Thyroid gland (tissue), 4 donors: ENCODE data around the gene LRMDA. TPM values are rescaled to one million over a fixed set of nuclear protein-coding genes. Genes with fewer than 3 reads are reported as not detected.

Experiments used
- DNase-seq, 2 donors: peaks; one replicate each; pipeline ENCODE4 v3.0.0-alpha.2; 2019
- H3K27ac ChIP-seq, 3 donors: fragments of 200-600 bp; sonication (generic); 1 replicate in 2 of 3; 2 replicates in 1 of 3; pipeline ENCODE4 v1.5.1; 2016 to 2019; ENCODE audit warnings: mild to moderate bottlenecking in 1 of 3, moderate library complexity in 1 of 3
- H3K27me3 ChIP-seq: fragments of 200-600 bp; sonication (generic); one replicate; pipeline ENCODE4 v1.5.1; 2019
- H3K36me3 ChIP-seq, 2 donors: fragments of 200-600 bp; sonication (generic); one replicate each; pipeline ENCODE4 v1.5.1; 2016 to 2019
- H3K4me1 ChIP-seq, 2 donors: fragments of 200-600 bp; sonication (generic); one replicate each; pipeline ENCODE4 v1.5.1; 2017 to 2019
- H3K4me3 ChIP-seq, 3 donors: fragments of 200-600 bp; sonication (generic); replicated peaks in 1 of 3; 1 replicate in 2 of 3; 2 replicates in 1 of 3; pipeline ENCODE4 v1.5.1; 2016; ENCODE audit warnings: mild to moderate bottlenecking in 1 of 3
- H3K9me3 ChIP-seq: fragments of 200-600 bp; sonication (generic); one replicate; pipeline ENCODE4 v1.5.1; 2017
- POLR2A ChIP-seq, 2 donors: fragments of 450-650 bp; IDR thresholded peaks; one replicate each; pipeline ENCODE4 v1.6.1; 2017; ENCODE audit warnings: antibody characterized with exemption in 2 of 2, mild to moderate bottlenecking in 2 of 2, moderate library complexity in 1 of 2
- WGBS, 2 donors: methylation state at CpG; one replicate each; pipeline ENCODE4 v1.1.5; 2017; 5-methylcytosine and 5-hydroxymethylcytosine counted together
- intact Hi-C: fragments of 100-400 bp; cut with DNase I; formaldehyde crosslinking; loops from one replicate; pipeline ENCODE4 v1.15.1; 2023
- total RNA-seq, 4 donors: library from RNA; depleted of rRNA; stranded (reverse); fragments of >200 nt; gene quantifications; one replicate each; pipeline ENCODE4 v1.2.3, GENCODE V29; 2016
- TF ChIP-seq, protein P1 (sequence below), 6 experiments: fragments of 200-600 bp in 3 of 6; fragments of 450-650 bp in 3 of 6; sonication (generic) in 3 of 6; IDR thresholded peaks; one replicate each; pipeline ENCODE4 v1.5.1; 2016 to 2019; ENCODE audit warnings: antibody characterized with exemption in 6 of 6, mild to moderate bottlenecking in 2 of 6, inconsistent platforms in 1 of 6, moderate library complexity in 1 of 6

Gene LRMDA
- total RNA-seq, 4 donors from 2014 or later = 16.5 to 31.7 (median 23.2) TPM

- no peak for DNase-seq
- Histone ChIP-seq H3K4me3 (no peak overlapping the region), H3K27ac (no peak overlapping the region), H3K9me3 (no peaks in the 10 kb centered on the region), H3K36me3 (no peaks in the 10 kb centered on the region), H3K4me1 (peaks cover 9 to 10% of the 10 kb centered on the region in 2 donors), H3K27me3 (no peaks in the 10 kb centered on the region)
- intact Hi-C loops = no loop called here
- WGBS, 2 donors = 91 to 93% methylated on average over 1 of the region's 1 CpG
- TF ChIP-seq, protein P1, sequence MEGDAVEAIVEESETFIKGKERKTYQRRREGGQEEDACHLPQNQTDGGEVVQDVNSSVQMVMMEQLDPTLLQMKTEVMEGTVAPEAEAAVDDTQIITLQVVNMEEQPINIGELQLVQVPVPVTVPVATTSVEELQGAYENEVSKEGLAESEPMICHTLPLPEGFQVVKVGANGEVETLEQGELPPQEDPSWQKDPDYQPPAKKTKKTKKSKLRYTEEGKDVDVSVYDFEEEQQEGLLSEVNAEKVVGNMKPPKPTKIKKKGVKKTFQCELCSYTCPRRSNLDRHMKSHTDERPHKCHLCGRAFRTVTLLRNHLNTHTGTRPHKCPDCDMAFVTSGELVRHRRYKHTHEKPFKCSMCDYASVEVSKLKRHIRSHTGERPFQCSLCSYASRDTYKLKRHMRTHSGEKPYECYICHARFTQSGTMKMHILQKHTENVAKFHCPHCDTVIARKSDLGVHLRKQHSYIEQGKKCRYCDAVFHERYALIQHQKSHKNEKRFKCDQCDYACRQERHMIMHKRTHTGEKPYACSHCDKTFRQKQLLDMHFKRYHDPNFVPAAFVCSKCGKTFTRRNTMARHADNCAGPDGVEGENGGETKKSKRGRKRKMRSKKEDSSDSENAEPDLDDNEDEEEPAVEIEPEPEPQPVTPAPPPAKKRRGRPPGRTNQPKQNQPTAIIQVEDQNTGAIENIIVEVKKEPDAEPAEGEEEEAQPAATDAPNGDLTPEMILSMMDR (IDR thresholded peaks at IDR 0.05) = no peak
- TF ChIP-seq POLR2A (IDR thresholded peaks at IDR 0.05) = no peak
Measured at GRCh38 chr10:75552171-75552570, 120.7 kb downstream of the LRMDA start.

DNA sequence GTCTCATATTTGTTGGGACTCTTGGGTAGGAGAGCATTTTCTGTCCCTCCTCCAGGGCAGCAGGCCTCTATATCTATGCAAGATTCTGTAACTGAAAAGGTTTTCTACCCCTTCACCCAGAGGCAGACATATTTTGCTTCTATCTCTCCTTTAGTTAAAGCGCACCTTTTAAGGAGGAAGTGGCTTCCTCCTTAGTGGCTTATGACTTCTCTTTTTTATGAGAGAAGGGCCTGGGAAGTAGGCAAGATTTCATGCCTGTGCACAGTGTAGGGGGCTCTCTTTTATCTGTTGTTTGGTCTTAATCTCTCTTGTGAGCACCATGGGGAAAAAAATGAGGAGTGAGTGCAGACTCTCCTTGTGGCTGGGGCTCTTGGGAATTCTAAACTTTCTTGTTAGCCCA is 122.1 kb downstream of the LRMDA start:
- DNase-seq = no peak
- Histone ChIP-seq H3K4me3 (no peak overlapping the region), H3K9me3 (no peaks in the 10 kb centered on the region), H3K27me3 (no peaks in the 10 kb centered on the region), H3K27ac (no peak overlapping the region), H3K4me1 (peaks cover 0 to under 1% of the 10 kb centered on the region in 2 donors), H3K36me3 (no peaks in the 10 kb centered on the region)
- TF ChIP-seq, protein P1 (IDR thresholded peaks at IDR 0.05) = no peak
- TF ChIP-seq POLR2A (IDR thresholded peaks at IDR 0.05) = no peak
- intact Hi-C loops = no loop called here
- 93 to 97% methylated on average over 1 of the region's 1 CpG for WGBS, 2 donors

GRCh38 chr10:75555323-75555722 is 123.9 kb downstream of the LRMDA start:
- Histone ChIP-seq H3K9me3 (no peaks in the 10 kb centered on the region), H3K27me3 (no peaks in the 10 kb centered on the region), H3K36me3 (no peaks in the 10 kb centered on the region), H3K4me1 (no peaks in the 10 kb centered on the region), H3K4me3 (no peak overlapping the region), H3K27ac (no peak overlapping the region)
- intact Hi-C loops = no loop called here
- TF ChIP-seq, protein P1 (IDR thresholded peaks at IDR 0.05) = no peak
- DNase-seq = no peak

- DNase-seq = no peak
- intact Hi-C loops = no loop called here
- H3K27me3 ChIP-seq = no peaks in the 10 kb centered on the region
- no peaks in the 10 kb centered on the region for H3K36me3 ChIP-seq
- no peaks in the 10 kb centered on the region for H3K4me1 ChIP-seq
- H3K27ac ChIP-seq = no peak overlapping the region
- WGBS, 2 donors = 47 to 95% methylated on average over 2 of the region's 2 CpGs
- H3K9me3 ChIP-seq = no peaks in the 10 kb centered on the region
- TF ChIP-seq POLR2A (IDR thresholded peaks at IDR 0.05) = no peak
- TF ChIP-seq, protein P1 (IDR thresholded peaks at IDR 0.05) = no peak
- no peak overlapping the region for H3K4me3 ChIP-seq
Measured at GRCh38 chr10:75556320-75556719, 124.9 kb downstream of the LRMDA start.

DNA sequence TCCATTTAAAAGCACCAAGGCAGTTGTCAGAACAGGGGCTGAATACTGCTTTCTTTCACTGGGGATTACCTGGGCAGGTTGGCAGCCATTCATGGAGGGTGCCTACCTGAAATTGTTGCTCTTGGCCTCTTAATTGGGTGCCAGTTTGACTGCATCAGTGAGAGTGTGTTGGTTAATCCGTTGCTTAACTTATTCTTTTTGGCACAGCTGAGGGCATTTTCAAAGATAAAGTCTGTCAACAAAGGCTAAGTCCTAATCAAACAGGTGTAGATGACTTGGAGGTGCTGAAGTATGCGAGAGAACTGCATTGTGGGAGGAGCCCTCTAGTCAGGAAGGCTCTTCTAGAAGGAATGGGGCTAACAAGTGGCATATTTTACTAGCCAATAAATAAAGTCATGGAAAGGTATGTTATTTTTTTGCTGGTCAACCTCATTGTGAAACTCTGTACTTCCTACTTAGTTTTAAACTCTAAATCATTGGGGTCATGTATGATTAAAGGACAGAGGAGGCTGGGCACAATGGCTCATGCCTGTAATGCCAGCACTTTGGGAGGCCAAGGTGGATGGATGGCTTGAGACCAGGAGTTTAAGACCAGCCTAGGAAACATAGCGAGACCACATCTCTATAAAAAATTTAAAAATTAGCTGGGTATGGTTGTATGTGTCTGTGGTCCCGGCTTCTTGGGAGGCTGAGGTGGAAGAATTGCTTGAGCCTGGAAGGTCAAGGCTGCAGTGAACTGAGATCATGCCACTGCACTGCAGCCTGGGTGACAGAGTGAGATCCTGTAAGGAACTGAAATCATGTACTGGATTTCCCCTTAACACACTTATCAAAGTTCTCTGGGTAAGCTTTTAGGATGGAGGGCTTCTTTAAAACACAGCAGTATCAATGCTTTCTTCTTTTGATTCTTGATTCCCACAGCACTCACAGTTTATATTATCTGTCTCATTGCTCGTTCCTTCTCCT is 134.1 kb downstream of the LRMDA start:
- H3K36me3 ChIP-seq = no peaks in the 10 kb centered on the region
- H3K4me1 ChIP-seq = no peaks in the 10 kb centered on the region
- DNase-seq = no peak
- intact Hi-C loops = no loop called here
- WGBS, 2 donors = 86 to 93% methylated on average over 5 of the region's 5 CpGs
- H3K27ac ChIP-seq = no peak overlapping the region
- no peaks in the 10 kb centered on the region for H3K27me3 ChIP-seq
- no peak for TF ChIP-seq POLR2A (IDR thresholded peaks at IDR 0.05)
- TF ChIP-seq, protein P1 (IDR thresholded peaks at IDR 0.05) = no peak
- no peak overlapping the region for H3K4me3 ChIP-seq
- no peaks in the 10 kb centered on the region for H3K9me3 ChIP-seq
